ENCODE data around the gene CLPSL1. TPM values are rescaled to one million over a fixed set of nuclear protein-coding genes. Genes with fewer than 3 reads are reported as not detected.
A peak's percentile ranks its signal among the peaks of the same experiment; 100 is the strongest.

CLPSL1 gene
- total and polyA plus RNA-seq, 2 of the 4 experiments (the other 2 are of a cell fraction), result not detected

GRCh38 chr6:35739645-35740524 lies 40.9 kb upstream of the CLPSL1 start (continued):
- TF ChIP-seq MXI1 (IDR thresholded peaks at IDR 0.05; ENCODE audit: borderline replicate concordance, low read depth, low read length), result no peak

GRCh38 chr6:35742842-35743241 lies 38.0 kb upstream of the CLPSL1 start:
- H3K79me1 ChIP-seq (ENCODE audit: low read depth in 1 of 2, low read length in 2 of 2), result no peaks in the 10 kb centered on the region
- no peak overlapping the region for H2AK5ac ChIP-seq (ENCODE audit: low read depth, low read length)
- H3K4me3 ChIP-seq (ENCODE audit: insufficient read depth, low read depth, low read length), result no peak overlapping the region
- H3K9me3 ChIP-seq (ENCODE audit: control insufficient read depth, insufficient read depth, low read length), result peaks cover 6% of the 10 kb centered on the region
- dilution Hi-C loops (cut with HindIII; ENCODE audit: low sequenced_read_pairs, unreplicated experiment) (no loop called here), intact Hi-C loops (cut with micrococcal nuclease) (no loop called here), in situ Hi-C loops (cut with MboI; ENCODE audit: low sequenced_read_pairs) (loop anchor here (25.0 kb wide), 1 partner anchor 431 kb away; no protein-coding TSS in a partner anchor)
- ChIA-PET POLR2A (ENCODE audit: unreplicated experiment) (no interaction called here), CTCF (interaction anchor here (0.8 kb wide), 1 partner anchor 567 kb away, joined by 5 read pairs; no protein-coding TSS in a partner anchor)
- peak overlapping the region; percentile 5 for H2AFZ ChIP-seq (replicated peaks; ENCODE audit: low read length, poor library complexity)
- no peak overlapping the region for H4K91ac ChIP-seq (ENCODE audit: insufficient read depth, low read depth, low read length)
- DNase-seq (no peak), ATAC-seq (ENCODE audit: low read depth) (no peak)
- no peak overlapping the region for H2AK9ac ChIP-seq (replicated peaks; ENCODE audit: low read depth, low read length, poor library complexity)
- H2BK20ac ChIP-seq (ENCODE audit: low read depth, low read length), result no peak overlapping the region
- H3K23ac ChIP-seq (ENCODE audit: low read depth, low read length), result no peak overlapping the region
- no peak overlapping the region for H3K14ac ChIP-seq (replicated peaks; ENCODE audit: low read depth, low read length)
- H3K56ac ChIP-seq (ENCODE audit: extremely low read depth, insufficient read depth, low read length), result no peak overlapping the region
- H3K27ac ChIP-seq (ENCODE audit: insufficient read depth, low read length), result no peak overlapping the region
- no peak overlapping the region for H3K9ac ChIP-seq (ENCODE audit: low read depth, low read length)
- no peak overlapping the region for H2BK5ac ChIP-seq (ENCODE audit: low read depth, low read length, poor library complexity, severe bottlenecking)
- H3K9me1 ChIP-seq (ENCODE audit: insufficient read depth, low read length), result no peaks in the 10 kb centered on the region
- TF ChIP-seq BHLHE40 (IDR thresholded peaks at IDR 0.05; ENCODE audit: low read depth, low read length) (no peak), NFE2L2 (IDR thresholded peaks at IDR 0.05; ENCODE audit: low read depth, low read length) (no peak), RFX5 (IDR thresholded peaks at IDR 0.05; ENCODE audit: low read depth, low read length) (no peak), CEBPB (IDR thresholded peaks at IDR 0.05; ENCODE audit: low read depth, low read length) (no peak), MXI1 (IDR thresholded peaks at IDR 0.05; ENCODE audit: borderline replicate concordance, low read depth, low read length) (no peak), RAD21 (IDR thresholded peaks at IDR 0.05; ENCODE audit: low read length) (no peak), CTCF (conservative IDR thresholded peaks at IDR 0.05; ENCODE audit: low read depth, low read length) (no peak), POLR2A (IDR thresholded peaks at IDR 0.05; ENCODE audit: low read depth, low read length) (no peak), ELK1 (IDR thresholded peaks at IDR 0.05; ENCODE audit: borderline replicate concordance, low read depth, low read length) (no peak), SMC3 (IDR thresholded peaks at IDR 0.05; ENCODE audit: low read depth, low read length) (no peak)
- WGBS, 2 experiments (ENCODE audit: extremely low coverage in 2 of 2, insufficient read length in 1 of 2), result no CpG with 5 or more reads among the region's 8 CpGs
- H4K20me1 ChIP-seq (ENCODE audit: insufficient read depth, low read length), result no peaks in the 10 kb centered on the region
- no peaks in the 10 kb centered on the region for H3K36me3 ChIP-seq (ENCODE audit: control insufficient read depth, insufficient read depth, low read length)
- no peak overlapping the region for H2BK120ac ChIP-seq (ENCODE audit: low read depth, low read length)
- H4K8ac ChIP-seq (ENCODE audit: low read depth in 2 of 2, low read length in 2 of 2), result no peak overlapping the region
- H4K5ac ChIP-seq (ENCODE audit: low read depth, low read length), result no peak overlapping the region
- H3K27me3 ChIP-seq (ENCODE audit: control insufficient read depth, insufficient read depth, low read length), result peaks cover 24% of the 10 kb centered on the region
- H3K4ac ChIP-seq (ENCODE audit: low read depth, low read length), result no peak overlapping the region
- BruUV-seq (replicated peaks), result no TSS peak
- H3K4me1 ChIP-seq (ENCODE audit: control insufficient read depth, insufficient read depth, low read length), result no peaks in the 10 kb centered on the region
- H3K18ac ChIP-seq (ENCODE audit: low read depth, low read length), result no peak overlapping the region
- H2BK15ac ChIP-seq (ENCODE audit: low read depth, low read length), result no peak overlapping the region
- H3K4me2 ChIP-seq (ENCODE audit: low read depth, low read length), result no peak overlapping the region
